Mucosa of rectum (tissue), 2 donors: Measurements from ENCODE around the gene CXCL17.
A peak's percentile ranks its signal among the peaks of the same experiment; 100 is the strongest.

Experiments
- H3K27ac ChIP-seq, 2 donors: one replicate each; pipeline ENCODE4 v1.7.0; 2013; ENCODE audit warnings: inconsistent platforms in 2 of 2, low read depth in 2 of 2, low read length in 2 of 2
- H3K27me3 ChIP-seq, 2 donors: one replicate each; pipeline ENCODE4 v1.7.0; 2013; ENCODE audit warnings: low read length in 2 of 2; ENCODE audit not compliant: control insufficient read depth in 2 of 2, insufficient read depth in 2 of 2
- H3K36me3 ChIP-seq, 2 donors: one replicate each; pipeline ENCODE4 v1.7.0; 2013; ENCODE audit warnings: low read length in 2 of 2; ENCODE audit not compliant: control insufficient read depth in 2 of 2, insufficient read depth in 2 of 2
- H3K4me1 ChIP-seq, 2 donors: one replicate each; pipeline ENCODE4 v1.7.0; 2013; ENCODE audit warnings: low read length in 2 of 2, mild to moderate bottlenecking in 1 of 2; ENCODE audit not compliant: control insufficient read depth in 2 of 2, insufficient read depth in 2 of 2
- H3K4me3 ChIP-seq, 2 donors: one replicate each; pipeline ENCODE4 v1.7.0; 2013; ENCODE audit warnings: low read length in 2 of 2
- H3K9ac ChIP-seq, 2 donors: one replicate each; pipeline ENCODE4 v1.7.0; 2013; ENCODE audit warnings: low read length in 2 of 2, low read depth in 1 of 2, mild to moderate bottlenecking in 1 of 2
- H3K9me3 ChIP-seq, 2 donors: one replicate each; pipeline ENCODE4 v1.7.0; 2013; ENCODE audit warnings: low read length in 2 of 2; ENCODE audit not compliant: control insufficient read depth in 2 of 2
- donor health status: healthy.
- donor health status: Normal muscosa, but diverticular disease.

Gene CXCL17

GRCh38 chr19:42445948-42446347 is 3.2 kb upstream of the CXCL17 start:
- no peak overlapping the region for H3K9ac ChIP-seq
- H3K9me3 ChIP-seq, result no peaks in the 10 kb centered on the region
- H3K27me3 ChIP-seq, result no peaks in the 10 kb centered on the region
- H3K4me1 ChIP-seq, result peaks cover 10 to 17% of the 10 kb centered on the region in 2 donors
- no peak overlapping the region for H3K27ac ChIP-seq
- no peaks in the 10 kb centered on the region for H3K36me3 ChIP-seq
- no peak overlapping the region for H3K4me3 ChIP-seq

GRCh38 chr19:42443944-42444398 is 1.2 kb upstream of the CXCL17 start:
- H3K4me1 ChIP-seq, result peaks cover 3 to 8% of the 10 kb centered on the region in 2 donors

GRCh38 chr19:42441049-42441445 is 1.7 kb downstream of the CXCL17 start:
- H3K4me1 ChIP-seq, result peaks cover 5 to 8% of the 10 kb centered on the region in 2 donors
- H3K9me3 ChIP-seq, result no peaks in the 10 kb centered on the region
- H3K9ac ChIP-seq, result no peak overlapping the region
- no peaks in the 10 kb centered on the region for H3K36me3 ChIP-seq
- no peaks in the 10 kb centered on the region for H3K27me3 ChIP-seq
- no peak overlapping the region for H3K4me3 ChIP-seq
- peak overlapping the region in 1 of 2 donors; percentile 9 for H3K27ac ChIP-seq

More at GRCh38 chr19:42443944-42444398, 1.2 kb upstream of the CXCL17 start:
- Histone ChIP-seq H3K36me3 (no peaks in the 10 kb centered on the region), H3K9ac (no peak overlapping the region), H3K27ac (no peak overlapping the region), H3K4me3 (no peak overlapping the region), H3K9me3 (no peaks in the 10 kb centered on the region), H3K27me3 (no peaks in the 10 kb centered on the region)

- H3K9ac ChIP-seq, result peak overlapping the region in 1 of 2 donors; percentile 29
- H3K9me3 ChIP-seq, result no peaks in the 10 kb centered on the region
- H3K4me3 ChIP-seq, result no peak overlapping the region
- peaks cover 5 to 8% of the 10 kb centered on the region in 2 donors for H3K4me1 ChIP-seq
- H3K36me3 ChIP-seq, result no peaks in the 10 kb centered on the region
- H3K27me3 ChIP-seq, result no peaks in the 10 kb centered on the region
- peak overlapping the region in 1 of 2 donors; percentile 9 for H3K27ac ChIP-seq
Measured at GRCh38 chr19:42440357-42441048, 2.2 kb downstream of the CXCL17 start.

GRCh38 chr19:42436006-42436405 is 6.7 kb downstream of the CXCL17 start:
- H3K4me3 ChIP-seq, result no peak overlapping the region
- H3K36me3 ChIP-seq, result no peaks in the 10 kb centered on the region
- H3K4me1 ChIP-seq, result peaks cover 11 to 12% of the 10 kb centered on the region in 2 donors
- peak overlapping the region in 1 of 2 donors; percentile 24 for H3K9ac ChIP-seq
- no peak overlapping the region for H3K27ac ChIP-seq
- no peaks in the 10 kb centered on the region for H3K27me3 ChIP-seq
- no peaks in the 10 kb centered on the region for H3K9me3 ChIP-seq

- Histone ChIP-seq H3K27me3 (no peaks in the 10 kb centered on the region), H3K4me1 (peaks cover 6 to 9% of the 10 kb centered on the region in 2 donors), H3K36me3 (no peaks in the 10 kb centered on the region), H3K9me3 (no peaks in the 10 kb centered on the region), H3K4me3 (no peak overlapping the region), H3K9ac (no peak overlapping the region), H3K27ac (no peak overlapping the region)
Measured at GRCh38 chr19:42435316-42435715, 7.4 kb downstream of the CXCL17 start.

- Histone ChIP-seq H3K9me3 (no peaks in the 10 kb centered on the region), H3K36me3 (no peaks in the 10 kb centered on the region), H3K4me3 (no peak overlapping the region), H3K4me1 (peaks cover 4 to 9% of the 10 kb centered on the region in 2 donors), H3K27ac (peak overlapping the region; percentile 5 to 41), H3K9ac (no peak overlapping the region), H3K27me3 (no peaks in the 10 kb centered on the region)
Measured at GRCh38 chr19:42433503-42434260, 9.1 kb downstream of the CXCL17 start.

GRCh38 chr19:42431486-42431885 is 11.3 kb downstream of the CXCL17 start:
- H3K9me3 ChIP-seq, result no peaks in the 10 kb centered on the region
- H3K9ac ChIP-seq, result no peak overlapping the region
- no peaks in the 10 kb centered on the region for H3K36me3 ChIP-seq
- no peak overlapping the region for H3K27ac ChIP-seq
- H3K4me3 ChIP-seq, result no peak overlapping the region
- peaks cover 4 to 7% of the 10 kb centered on the region in 2 donors for H3K4me1 ChIP-seq
- no peaks in the 10 kb centered on the region for H3K27me3 ChIP-seq

- Histone ChIP-seq H3K36me3 (no peaks in the 10 kb centered on the region), H3K4me3 (no peak overlapping the region), H3K27me3 (peaks cover 4 to 6% of the 10 kb centered on the region in 2 donors), H3K9me3 (no peaks in the 10 kb centered on the region), H3K9ac (no peak overlapping the region), H3K27ac (no peak overlapping the region), H3K4me1 (peaks cover 8 to 12% of the 10 kb centered on the region in 2 donors)
Measured at GRCh38 chr19:42428676-42429075, 14.1 kb downstream of the CXCL17 start.

- Histone ChIP-seq H3K27ac (no peak within 1 kb of the TSS), H3K4me3 (no peak within 1 kb of the TSS), H3K9me3 (no peaks in the 10 kb centered on the region), H3K36me3 (no peaks in the 10 kb centered on the region), H3K4me1 (peaks cover 13 to 14% of the 10 kb centered on the region in 2 donors), H3K9ac (no peak within 1 kb of the TSS), H3K27me3 (peaks cover 4 to 6% of the 10 kb centered on the region in 2 donors)
Measured at GRCh38 chr19:42427313-42427712, 15.4 kb downstream of the CXCL17 start, which contains the start of gene LIPE. TSS of gene LIPE (minus strand) at chr19:42427388. CDS start at chr19:42427149, 239 bp downstream.
